Measurements from ENCODE around the gene USH2A. TPM values are rescaled to one million over a fixed set of nuclear protein-coding genes. Genes with fewer than 3 reads are reported as not detected.

USH2A gene
- total RNA-seq, 1 donor from 2014 or later: not detected

DNA sequence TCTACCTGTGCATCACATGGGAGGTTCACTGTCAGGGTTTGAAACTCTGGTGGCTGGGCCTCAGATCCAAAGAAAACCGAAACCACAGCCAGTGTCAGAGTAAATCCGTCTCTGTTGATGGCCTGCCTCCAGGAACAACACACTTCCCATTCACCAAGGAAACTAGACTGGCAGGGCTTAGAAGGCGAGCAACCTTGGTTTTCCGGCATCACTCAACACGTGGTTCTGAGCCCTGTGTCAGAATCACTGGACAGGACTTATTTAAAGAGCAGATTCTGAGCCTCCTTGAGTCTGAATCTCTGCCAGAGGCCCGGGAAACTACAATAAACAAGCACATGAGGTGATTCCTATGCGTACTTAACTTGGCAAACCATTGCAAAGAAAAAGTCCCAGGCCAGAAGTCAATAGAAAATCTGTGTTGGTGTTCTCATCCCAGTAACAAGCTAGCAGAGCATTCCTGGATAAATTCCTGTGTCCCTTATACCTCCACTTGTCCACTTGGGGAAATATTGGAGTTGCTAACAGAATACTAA, 786.1 kb downstream of the USH2A start:
- intact Hi-C loops (cut with DNase I): no loop called here
- no peaks in the 10 kb centered on the region for H3K36me3 ChIP-seq
- TF ChIP-seq, protein P1, sequence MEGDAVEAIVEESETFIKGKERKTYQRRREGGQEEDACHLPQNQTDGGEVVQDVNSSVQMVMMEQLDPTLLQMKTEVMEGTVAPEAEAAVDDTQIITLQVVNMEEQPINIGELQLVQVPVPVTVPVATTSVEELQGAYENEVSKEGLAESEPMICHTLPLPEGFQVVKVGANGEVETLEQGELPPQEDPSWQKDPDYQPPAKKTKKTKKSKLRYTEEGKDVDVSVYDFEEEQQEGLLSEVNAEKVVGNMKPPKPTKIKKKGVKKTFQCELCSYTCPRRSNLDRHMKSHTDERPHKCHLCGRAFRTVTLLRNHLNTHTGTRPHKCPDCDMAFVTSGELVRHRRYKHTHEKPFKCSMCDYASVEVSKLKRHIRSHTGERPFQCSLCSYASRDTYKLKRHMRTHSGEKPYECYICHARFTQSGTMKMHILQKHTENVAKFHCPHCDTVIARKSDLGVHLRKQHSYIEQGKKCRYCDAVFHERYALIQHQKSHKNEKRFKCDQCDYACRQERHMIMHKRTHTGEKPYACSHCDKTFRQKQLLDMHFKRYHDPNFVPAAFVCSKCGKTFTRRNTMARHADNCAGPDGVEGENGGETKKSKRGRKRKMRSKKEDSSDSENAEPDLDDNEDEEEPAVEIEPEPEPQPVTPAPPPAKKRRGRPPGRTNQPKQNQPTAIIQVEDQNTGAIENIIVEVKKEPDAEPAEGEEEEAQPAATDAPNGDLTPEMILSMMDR (IDR thresholded peaks at IDR 0.05): no peak
- no peak for DNase-seq
- peak overlapping the region; percentile 2 for H3K4me3 ChIP-seq
- no peaks in the 10 kb centered on the region for H3K27me3 ChIP-seq (ENCODE audit: low read depth)
- H3K9me3 ChIP-seq: no peaks in the 10 kb centered on the region
- peak; percentile 68 to 69 for ATAC-seq
- H3K4me1 ChIP-seq: no peaks in the 10 kb centered on the region
- H3K27ac ChIP-seq: peak overlapping the region; percentile 44

DNA sequence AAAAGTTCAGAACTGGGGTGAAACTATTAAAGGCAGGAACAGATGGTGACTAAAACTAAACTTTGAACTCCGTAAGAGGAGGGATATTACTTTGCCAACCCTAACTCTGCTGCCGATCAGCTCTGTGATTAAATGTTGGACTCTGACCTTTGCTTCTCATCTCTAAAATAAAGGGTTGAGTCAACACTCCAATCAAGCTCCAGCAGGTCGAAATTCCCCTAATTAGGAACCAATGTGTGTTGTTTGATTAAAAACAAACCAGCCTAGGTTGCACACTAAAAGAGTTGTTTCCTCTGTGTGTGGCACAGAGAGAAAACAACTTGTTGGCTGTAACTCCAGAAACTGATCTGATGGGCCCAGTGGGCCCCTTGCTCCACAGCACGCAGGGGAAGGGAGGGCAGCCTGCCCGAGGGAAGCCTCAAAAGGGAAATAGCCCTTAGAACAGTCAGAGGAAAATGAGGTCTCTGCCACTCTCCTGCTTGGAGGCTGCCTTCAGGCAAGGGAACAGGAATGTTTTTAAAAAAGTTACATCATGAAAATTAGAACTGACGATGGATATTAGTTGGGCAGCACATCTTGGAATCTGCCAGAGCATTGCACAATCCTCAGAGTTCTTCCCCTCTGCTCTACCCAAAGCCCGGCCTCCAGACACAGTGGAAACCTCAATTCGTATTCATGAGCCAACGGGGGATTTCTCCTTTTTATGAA, 786.8 kb downstream of the USH2A start:
- intact Hi-C loops (cut with DNase I): no loop called here
- Histone ChIP-seq H3K27ac (peak overlapping the region; percentile 44), H3K9me3 (no peaks in the 10 kb centered on the region), H3K4me3 (peak overlapping the region; percentile 2), H3K4me1 (no peaks in the 10 kb centered on the region), H3K27me3 (ENCODE audit: low read depth) (no peaks in the 10 kb centered on the region), H3K36me3 (no peaks in the 10 kb centered on the region)
- peak; percentile 68 to 69 for ATAC-seq
- TF ChIP-seq, protein P1 (IDR thresholded peaks at IDR 0.05): no peak
- DNase-seq: no peak

DNA sequence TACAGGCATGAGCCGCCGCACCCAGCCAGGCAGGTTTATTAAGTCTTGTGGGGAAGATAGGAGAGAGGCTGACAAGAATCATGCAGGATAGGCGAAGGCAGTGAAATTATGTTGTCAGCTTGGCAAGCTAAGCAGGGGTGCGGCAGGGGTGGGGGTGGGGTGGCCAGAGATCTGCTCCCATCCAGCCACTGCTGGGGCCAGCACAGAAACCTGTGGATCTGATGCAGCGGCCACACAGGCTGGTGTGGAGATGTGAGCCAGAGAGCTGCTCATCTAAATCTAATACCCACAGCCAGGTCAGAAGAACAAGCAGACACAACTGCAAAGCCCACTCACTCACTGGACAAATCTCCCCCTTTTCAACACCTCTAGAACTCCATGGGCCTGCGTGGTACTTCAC, 787.4 kb downstream of the USH2A start:
- Histone ChIP-seq H3K9me3 (no peaks in the 10 kb centered on the region), H3K4me1 (no peaks in the 10 kb centered on the region), H3K4me3 (no peak overlapping the region), H3K36me3 (no peaks in the 10 kb centered on the region), H3K27ac (peak overlapping the region; percentile 44), H3K27me3 (ENCODE audit: low read depth) (no peaks in the 10 kb centered on the region)
- TF ChIP-seq, protein P1 (IDR thresholded peaks at IDR 0.05): no peak
- ATAC-seq (no peak), DNase-seq (no peak)
- intact Hi-C loops (cut with DNase I): no loop called here

DNA sequence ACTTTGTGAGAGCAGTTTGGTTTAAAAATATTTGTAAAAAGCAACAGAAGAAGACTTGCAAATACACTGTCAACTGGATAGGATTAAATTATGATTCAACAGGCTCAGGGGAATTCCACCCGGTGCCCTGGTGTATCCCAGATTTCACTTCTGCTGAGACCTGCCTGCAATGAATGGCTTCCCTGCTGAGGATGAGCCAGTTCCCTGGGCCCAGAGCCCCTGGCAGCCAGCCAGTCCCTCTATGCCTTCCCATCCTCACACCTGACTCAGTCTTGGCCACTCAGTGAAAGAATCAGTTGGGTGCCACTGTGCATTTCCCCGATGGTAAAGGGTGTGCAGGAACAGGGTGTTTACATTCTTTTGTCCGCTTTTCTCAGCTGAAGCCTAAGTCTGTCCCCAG, 791.8 kb downstream of the USH2A start:
- Histone ChIP-seq H3K27ac (no peak overlapping the region), H3K4me3 (no peak overlapping the region), H3K4me1 (no peaks in the 10 kb centered on the region), H3K27me3 (ENCODE audit: low read depth) (no peaks in the 10 kb centered on the region), H3K36me3 (no peaks in the 10 kb centered on the region), H3K9me3 (no peaks in the 10 kb centered on the region)
- TF ChIP-seq, protein P1 (IDR thresholded peaks at IDR 0.05): no peak
- no peak for DNase-seq
- no peak for ATAC-seq
- intact Hi-C loops (cut with DNase I): no loop called here

DNA sequence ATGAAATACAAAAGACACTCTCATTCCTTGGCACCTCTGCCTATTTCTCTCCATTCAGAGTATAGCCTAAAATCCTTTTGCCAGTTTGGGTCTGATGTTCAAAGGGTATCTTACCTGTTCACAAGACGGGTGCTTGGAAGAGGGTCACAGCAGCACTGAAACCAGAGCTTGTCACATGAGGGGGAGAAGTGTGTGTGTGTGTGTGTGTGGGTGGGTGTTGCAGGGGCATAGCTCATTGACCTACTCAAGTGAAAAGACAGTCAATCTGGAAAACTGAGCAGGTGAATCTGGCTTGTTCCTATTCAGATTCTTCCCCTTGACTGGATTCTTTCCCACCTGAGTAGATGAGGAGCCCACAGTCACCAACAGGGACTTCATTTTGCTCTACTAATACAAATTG, 792.2 kb downstream of the USH2A start:
- Histone ChIP-seq H3K27ac (no peak overlapping the region), H3K9me3 (no peaks in the 10 kb centered on the region), H3K4me3 (no peak overlapping the region), H3K36me3 (no peaks in the 10 kb centered on the region), H3K27me3 (ENCODE audit: low read depth) (no peaks in the 10 kb centered on the region), H3K4me1 (no peaks in the 10 kb centered on the region)
- DNase-seq (no peak), ATAC-seq (no peak)
- TF ChIP-seq, protein P1 (IDR thresholded peaks at IDR 0.05): no peak
- intact Hi-C loops (cut with DNase I): no loop called here

Measured in lower lobe of right lung (tissue), 2 donors.